HepG2 (cell line): ENCODE data around the gene SEC16A. TPM values are rescaled to one million over a fixed set of nuclear protein-coding genes. Genes with fewer than 3 reads are reported as not detected.

ENCODE experiments used
- BHLHE40 ChIP-seq: IDR thresholded peaks from 2 replicates; pipeline ENCODE4 v1.6.1; 2011; ENCODE audit warnings: low read length, improper control_type of control experiment
- GLI4 ChIP-seq: sonication (generic); formaldehyde crosslinking; IDR thresholded peaks from 2 replicates; pipeline ENCODE4 v1.5.1; 2020; ENCODE audit warnings: missing genetic modification reagents, mild to moderate bottlenecking, moderate library complexity, borderline replicate concordance
- GTF3A ChIP-seq: sonication (generic); formaldehyde crosslinking; conservative IDR thresholded peaks from 2 replicates; pipeline ENCODE4 v1.4.0; 2020; ENCODE audit warnings: mild to moderate bottlenecking, missing genetic modification reagents
- HMGXB4 ChIP-seq, 2 experiments: sonication (generic) in 1 of 2; formaldehyde crosslinking in 1 of 2; IDR thresholded peaks; 2 replicates each; pipeline versions ENCODE4 v1.4.0 to v1.6.1; 2018 to 2020; ENCODE audit warnings: missing genetic modification reagents in 2 of 2, borderline replicate concordance in 1 of 2, low read depth in 1 of 2, mild to moderate bottlenecking in 1 of 2, missing biosample characterization in 1 of 2
- HOXA5 ChIP-seq: sonication (generic); formaldehyde crosslinking; IDR thresholded peaks from 2 replicates; pipeline ENCODE4 v1.4.0; 2020; ENCODE audit warnings: missing genetic modification reagents
- NFKB2 ChIP-seq: sonication (generic); formaldehyde crosslinking; IDR thresholded peaks from 2 replicates; pipeline ENCODE4 v1.4.0; 2020; ENCODE audit warnings: missing genetic modification reagents, borderline replicate concordance
- NRL ChIP-seq: sonication (generic); formaldehyde crosslinking; IDR thresholded peaks from 2 replicates; pipeline ENCODE4 v1.5.0; 2020; ENCODE audit warnings: missing genetic modification reagents, mild to moderate bottlenecking, moderate library complexity, borderline replicate concordance
- PAX8 ChIP-seq: sonication (generic); formaldehyde crosslinking; IDR thresholded peaks from 2 replicates; pipeline ENCODE4 v1.8.0; 2022; ENCODE audit warnings: mild to moderate bottlenecking, missing genetic modification reagents, borderline replicate concordance
- POLR2A ChIP-seq, 2 experiments: IDR thresholded peaks; 2 replicates each; pipeline ENCODE4 v1.6.1; 2011; ENCODE audit warnings: low read depth in 2 of 2, low read length in 2 of 2, mild to moderate bottlenecking in 1 of 2, moderate library complexity in 1 of 2; ENCODE audit not compliant: insufficient read depth in 1 of 2
- REXO4 ChIP-seq: sonication (generic); formaldehyde crosslinking; IDR thresholded peaks from 2 replicates; pipeline ENCODE4 v1.8.0; 2022; ENCODE audit warnings: missing genetic modification reagents, mild to moderate bottlenecking, borderline replicate concordance
- TP53 ChIP-seq: sonication (generic); formaldehyde crosslinking; conservative IDR thresholded peaks from 2 replicates; pipeline ENCODE4 v1.4.0; 2020; ENCODE audit warnings: missing genetic modification reagents
- ZFP36L1 ChIP-seq: sonication (generic); formaldehyde crosslinking; IDR thresholded peaks from 2 replicates; pipeline ENCODE4 v1.8.0; 2022; ENCODE audit warnings: mild to moderate bottlenecking, missing genetic modification reagents, moderate library complexity
- ZFP41 ChIP-seq: sonication (generic); formaldehyde crosslinking; IDR thresholded peaks from 2 replicates; pipeline ENCODE4 v1.4.0; 2020; ENCODE audit warnings: mild to moderate bottlenecking, missing genetic modification reagents, borderline replicate concordance
- ZNF557 ChIP-seq: sonication (generic); formaldehyde crosslinking; IDR thresholded peaks from 2 replicates; pipeline ENCODE4 v1.4.0; 2020; ENCODE audit warnings: missing genetic modification reagents
- ZNF572 ChIP-seq: sonication (generic); formaldehyde crosslinking; IDR thresholded peaks from 2 replicates; pipeline ENCODE4 v1.5.1; 2020; ENCODE audit warnings: mild to moderate bottlenecking, missing genetic modification reagents
- ZNF629 ChIP-seq: sonication (generic); formaldehyde crosslinking; conservative IDR thresholded peaks from 2 replicates; pipeline ENCODE4 v1.5.0; 2020; ENCODE audit warnings: missing genetic modification reagents
- ZSCAN31 ChIP-seq: sonication (generic); formaldehyde crosslinking; IDR thresholded peaks from 2 replicates; pipeline ENCODE4 v1.5.0; 2020; ENCODE audit warnings: low read depth, mild to moderate bottlenecking, missing genetic modification reagents
- polyA plus RNA-seq, 8 experiments: library from polyadenylated mRNA; depleted of rRNA in 3 of 8; stranded (reverse) in 7 of 8; unstranded in 1 of 8; fragments of >200 nt; fragmentation: Illumina TruSeq in 4 of 8; extraction: Trizol in 4 of 8; gene quantifications; 2 replicates each; pipeline versions ENCODE4 v1.2.1 to v1.2.3, GENCODE V29; 2011 to 2016; ENCODE audit warnings: low read depth in 4 of 8, missing spikeins in 1 of 8, mixed read lengths in 1 of 8; ENCODE audit not compliant: insufficient read depth in 1 of 8
- total RNA-seq, 5 experiments: library from RNA; depleted of rRNA; stranded (reverse); fragments of >200 nt; fragmentation: Illumina TruSeq; extraction: Trizol; gene quantifications; 2 replicates each; pipeline ENCODE4 v1.2.3, GENCODE V29; 2016; ENCODE audit warnings: low read depth in 1 of 5
- TF ChIP-seq, protein P1 (sequence below): sonication (generic); formaldehyde crosslinking; IDR thresholded peaks from 2 replicates; pipeline ENCODE4 v1.5.0; 2020; ENCODE audit warnings: mild to moderate bottlenecking, missing genetic modification reagents
- TF ChIP-seq, protein P2 (sequence below): IDR thresholded peaks from 2 replicates; pipeline ENCODE4 v1.6.1; 2012; ENCODE audit warnings: low read length, improper control_type of control experiment
- TF ChIP-seq, protein P3 (sequence below): sonication (generic); formaldehyde crosslinking; IDR thresholded peaks from 2 replicates; pipeline ENCODE4 v1.8.1; 2023; ENCODE audit warnings: missing genetic modification reagents, mild to moderate bottlenecking, borderline replicate concordance

The SEC16A gene
- total and polyA plus RNA-seq, 2 of the 13 experiments (the other 11 are each of a cell fraction or from before 2014, with no cell fraction given): 15.9 to 18.9 TPM

- peak; percentile 71; the same call in 1 of the 2 replicates for TF ChIP-seq ZFP41 (CRISPR knock-in tag)
- TF ChIP-seq, protein P1, sequence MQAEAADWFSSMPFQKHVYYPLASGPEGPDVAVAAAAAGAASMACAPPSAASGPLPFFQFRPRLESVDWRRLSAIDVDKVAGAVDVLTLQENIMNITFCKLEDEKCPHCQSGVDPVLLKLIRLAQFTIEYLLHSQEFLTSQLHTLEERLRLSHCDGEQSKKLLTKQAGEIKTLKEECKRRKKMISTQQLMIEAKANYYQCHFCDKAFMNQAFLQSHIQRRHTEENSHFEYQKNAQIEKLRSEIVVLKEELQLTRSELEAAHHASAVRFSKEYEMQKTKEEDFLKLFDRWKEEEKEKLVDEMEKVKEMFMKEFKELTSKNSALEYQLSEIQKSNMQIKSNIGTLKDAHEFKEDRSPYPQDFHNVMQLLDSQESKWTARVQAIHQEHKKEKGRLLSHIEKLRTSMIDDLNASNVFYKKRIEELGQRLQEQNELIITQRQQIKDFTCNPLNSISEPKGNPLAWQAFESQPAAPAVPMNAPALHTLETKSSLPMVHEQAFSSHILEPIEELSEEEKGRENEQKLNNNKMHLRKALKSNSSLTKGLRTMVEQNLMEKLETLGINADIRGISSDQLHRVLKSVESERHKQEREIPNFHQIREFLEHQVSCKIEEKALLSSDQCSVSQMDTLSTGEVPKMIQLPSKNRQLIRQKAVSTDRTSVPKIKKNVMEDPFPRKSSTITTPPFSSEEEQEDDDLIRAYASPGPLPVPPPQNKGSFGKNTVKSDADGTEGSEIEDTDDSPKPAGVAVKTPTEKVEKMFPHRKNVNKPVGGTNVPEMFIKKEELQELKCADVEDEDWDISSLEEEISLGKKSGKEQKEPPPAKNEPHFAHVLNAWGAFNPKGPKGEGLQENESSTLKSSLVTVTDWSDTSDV (CRISPR knock-in tag): peak; percentile 61; the same call in 1 of the 2 replicates
- 0 out of 2 replicates have a peak, but pooled peaks have one; percentile 11 for TF ChIP-seq ZNF629 (CRISPR knock-in tag)
- TF ChIP-seq, protein P2, sequence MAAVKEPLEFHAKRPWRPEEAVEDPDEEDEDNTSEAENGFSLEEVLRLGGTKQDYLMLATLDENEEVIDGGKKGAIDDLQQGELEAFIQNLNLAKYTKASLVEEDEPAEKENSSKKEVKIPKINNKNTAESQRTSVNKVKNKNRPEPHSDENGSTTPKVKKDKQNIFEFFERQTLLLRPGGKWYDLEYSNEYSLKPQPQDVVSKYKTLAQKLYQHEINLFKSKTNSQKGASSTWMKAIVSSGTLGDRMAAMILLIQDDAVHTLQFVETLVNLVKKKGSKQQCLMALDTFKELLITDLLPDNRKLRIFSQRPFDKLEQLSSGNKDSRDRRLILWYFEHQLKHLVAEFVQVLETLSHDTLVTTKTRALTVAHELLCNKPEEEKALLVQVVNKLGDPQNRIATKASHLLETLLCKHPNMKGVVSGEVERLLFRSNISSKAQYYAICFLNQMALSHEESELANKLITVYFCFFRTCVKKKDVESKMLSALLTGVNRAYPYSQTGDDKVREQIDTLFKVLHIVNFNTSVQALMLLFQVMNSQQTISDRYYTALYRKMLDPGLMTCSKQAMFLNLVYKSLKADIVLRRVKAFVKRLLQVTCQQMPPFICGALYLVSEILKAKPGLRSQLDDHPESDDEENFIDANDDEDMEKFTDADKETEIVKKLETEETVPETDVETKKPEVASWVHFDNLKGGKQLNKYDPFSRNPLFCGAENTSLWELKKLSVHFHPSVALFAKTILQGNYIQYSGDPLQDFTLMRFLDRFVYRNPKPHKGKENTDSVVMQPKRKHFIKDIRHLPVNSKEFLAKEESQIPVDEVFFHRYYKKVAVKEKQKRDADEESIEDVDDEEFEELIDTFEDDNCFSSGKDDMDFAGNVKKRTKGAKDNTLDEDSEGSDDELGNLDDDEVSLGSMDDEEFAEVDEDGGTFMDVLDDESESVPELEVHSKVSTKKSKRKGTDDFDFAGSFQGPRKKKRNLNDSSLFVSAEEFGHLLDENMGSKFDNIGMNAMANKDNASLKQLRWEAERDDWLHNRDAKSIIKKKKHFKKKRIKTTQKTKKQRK: no peak
- peak; percentile 78; the same call in 1 of the 2 replicates for TF ChIP-seq TP53 (CRISPR knock-in tag)
- TF ChIP-seq BHLHE40: peak; percentile 26; the same call in 1 of the 2 replicates
- 0 out of 2 replicates have a peak, but pooled peaks have one; percentile 21 for TF ChIP-seq ZNF572 (CRISPR knock-in tag)
- TF ChIP-seq ZSCAN31 (CRISPR knock-in tag): no peak
- no peak for TF ChIP-seq ZFP36L1
- no peak for TF ChIP-seq PAX8
- 0 out of 2 replicates have a peak, but pooled peaks have one; percentile 59 for TF ChIP-seq ZNF557 (CRISPR knock-in tag)
- TF ChIP-seq, protein P3, sequence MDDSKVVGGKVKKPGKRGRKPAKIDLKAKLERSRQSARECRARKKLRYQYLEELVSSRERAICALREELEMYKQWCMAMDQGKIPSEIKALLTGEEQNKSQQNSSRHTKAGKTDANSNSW: 0 out of 2 replicates have a peak, but pooled peaks have one; percentile 28
- 0 out of 2 replicates have a peak, but pooled peaks have one; percentile 47 for TF ChIP-seq NFKB2 (CRISPR knock-in tag)
- TF ChIP-seq NRL (CRISPR knock-in tag): peak; percentile 79; the same call in 1 of the 2 replicates
- TF ChIP-seq HMGXB4 (CRISPR knock-in tag; IDR thresholded peaks at IDR 0.05; ENCODE audit: borderline replicate concordance in 1 of 2, low read depth in 1 of 2): peak in 1 of 2 experiments; percentile 5; a peak in 1 of 4 replicates
- 0 out of 4 replicates have a peak, but pooled peaks of 1 of the 2 experiments have one; percentile 25 for TF ChIP-seq POLR2A (IDR thresholded peaks at IDR 0.05; ENCODE audit: insufficient read depth in 1 of 2, low read depth in 2 of 2, low read length in 2 of 2)
- TF ChIP-seq HOXA5: no peak
- no peak for TF ChIP-seq GLI4 (CRISPR knock-in tag)
- TF ChIP-seq GTF3A: 0 out of 2 replicates have a peak, but pooled peaks have one; percentile 69
- TF ChIP-seq REXO4 (CRISPR knock-in tag): peak; percentile 68; the same call in 1 of the 2 replicates
These were observed 73.0 kb downstream of the SEC16A start (continued) for GRCh38 chr9:136409557-136410455.
